GM19238 (cell line): Measurements from ENCODE around the gene ZNF76.

Experiments
- DNase-seq: peaks from one replicate; pipeline ENCODE4 v3.0.0; 2011; ENCODE audit warnings: low spot score; ENCODE audit not compliant: insufficient read length

The ZNF76 gene

GRCh38 chr6:35236223-35236622, 23.3 kb upstream of the ZNF76 start:
- no peak for DNase-seq

DNA sequence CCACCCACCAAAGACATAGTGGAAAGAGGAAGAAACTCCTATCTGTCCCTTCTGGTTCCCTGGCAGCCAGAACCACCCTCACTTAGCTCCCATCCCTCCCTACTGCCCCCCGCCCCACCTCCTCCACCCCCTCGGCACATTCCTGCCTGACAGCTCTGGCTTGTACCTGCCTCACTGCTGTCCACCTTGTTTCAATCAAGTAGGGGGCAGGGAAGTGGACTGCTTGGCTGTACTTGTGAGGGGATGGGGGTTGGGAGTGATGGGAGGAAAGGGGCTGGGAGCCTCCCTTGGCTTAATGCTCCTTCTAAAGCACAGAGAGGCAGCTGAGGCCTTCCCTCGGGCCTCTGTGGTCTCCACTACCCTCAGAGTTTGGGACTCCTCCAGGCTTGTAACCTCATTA, 22.1 kb upstream of the ZNF76 start:
- DNase-seq: no peak

DNA sequence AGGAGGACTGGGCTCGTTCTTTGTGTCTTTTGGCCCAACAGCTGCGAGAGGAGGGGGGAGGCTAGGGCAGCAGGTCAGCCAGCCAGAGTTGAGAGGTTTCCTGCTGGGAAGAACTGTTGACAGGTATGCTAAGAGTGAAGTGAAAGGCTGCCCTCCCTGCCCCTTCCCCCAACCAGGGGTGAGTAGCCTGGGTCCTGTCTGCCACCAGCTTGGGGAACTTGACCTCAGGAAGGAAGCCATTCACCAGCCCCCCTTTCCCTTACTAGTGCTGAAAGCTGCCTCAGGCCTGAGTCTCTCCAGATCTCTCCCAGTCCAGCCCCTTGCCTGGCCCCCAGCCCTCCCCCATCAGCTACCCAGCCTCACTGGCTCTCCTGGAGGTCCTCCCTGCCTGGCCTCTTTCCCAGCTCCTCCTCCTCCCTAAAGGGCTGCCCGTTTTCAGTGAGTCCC, 20.7 kb upstream of the ZNF76 start:
- DNase-seq: no peak

DNA sequence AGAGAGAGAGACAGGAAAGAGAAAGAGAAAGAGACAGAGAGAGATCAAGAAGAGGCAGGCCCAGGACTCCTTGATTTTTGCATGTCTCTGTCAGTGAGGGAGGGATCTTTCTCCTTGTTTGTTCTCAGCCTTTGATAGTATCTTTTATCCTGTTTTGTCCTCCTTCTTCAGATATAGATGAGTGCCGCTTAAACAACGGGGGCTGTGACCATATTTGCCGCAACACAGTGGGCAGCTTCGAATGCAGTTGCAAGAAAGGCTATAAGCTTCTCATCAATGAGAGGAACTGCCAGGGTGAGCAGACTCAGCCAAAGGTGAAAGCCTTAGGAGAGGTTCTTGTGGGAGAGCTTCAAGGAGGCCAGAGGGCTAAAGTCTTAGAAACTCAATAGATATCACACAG, 20.0 kb upstream of the ZNF76 start:
- no peak for DNase-seq

DNA sequence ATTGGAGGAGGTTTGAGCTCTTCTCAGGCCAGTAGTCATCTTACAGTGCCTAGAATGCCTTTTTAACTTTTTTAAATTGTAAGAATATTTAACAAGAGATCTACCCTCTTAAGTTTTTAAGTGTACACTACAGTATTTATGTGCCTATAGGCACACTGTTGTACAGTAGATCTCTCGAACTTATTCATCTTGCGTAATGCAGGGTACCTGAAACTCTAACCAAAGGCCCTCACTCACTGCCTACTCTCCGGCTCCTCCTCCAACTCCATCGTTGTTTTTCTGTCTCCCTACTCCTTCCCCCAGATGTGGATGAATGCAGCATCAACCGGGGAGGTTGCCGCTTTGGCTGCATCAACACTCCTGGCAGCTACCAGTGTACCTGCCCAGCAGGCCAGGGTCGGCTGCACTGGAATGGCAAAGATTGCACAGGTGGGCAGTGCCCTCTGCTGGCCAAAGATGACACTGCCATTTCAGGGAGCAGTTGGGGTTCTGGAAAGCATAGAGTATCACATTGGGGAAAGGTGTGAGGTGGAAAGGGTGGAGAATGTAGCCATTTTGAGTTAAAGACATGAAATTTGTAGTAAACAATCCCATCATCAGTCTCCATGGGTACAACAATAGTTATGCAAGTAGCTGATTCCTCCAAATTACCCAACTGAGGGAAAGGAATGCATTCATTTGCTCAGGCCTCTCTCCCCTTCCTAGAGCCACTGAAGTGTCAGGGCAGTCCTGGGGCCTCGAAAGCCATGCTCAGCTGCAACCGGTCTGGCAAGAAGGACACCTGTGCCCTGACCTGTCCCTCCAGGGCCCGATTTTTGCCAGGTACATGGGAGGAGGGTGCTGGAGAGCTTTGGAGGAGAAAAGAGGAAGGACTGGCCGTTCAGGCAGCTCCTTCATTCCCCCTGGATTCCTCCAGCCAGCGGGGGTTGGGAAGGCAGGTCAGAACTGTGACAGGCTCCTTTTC, 18.4 kb upstream of the ZNF76 start:
- DNase-seq: peak; percentile 76

DNA sequence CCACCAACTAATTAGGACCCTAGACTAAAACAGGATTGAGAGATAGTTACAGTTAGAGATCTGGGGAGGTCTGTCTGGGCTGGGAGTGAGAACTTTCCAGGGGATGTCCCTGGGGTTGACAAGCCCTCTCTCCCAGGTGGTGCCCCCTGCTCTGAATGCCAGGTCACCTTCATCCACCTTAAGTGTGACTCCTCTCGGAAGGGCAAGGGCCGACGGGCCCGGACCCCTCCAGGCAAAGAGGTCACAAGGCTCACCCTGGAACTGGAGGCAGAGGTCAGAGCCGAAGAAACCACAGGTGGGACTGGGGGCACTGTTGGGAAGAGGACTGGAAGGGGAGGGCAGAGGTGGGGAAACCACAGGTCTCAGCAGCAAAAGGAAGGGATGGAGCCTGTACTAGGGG, 17.0 kb upstream of the ZNF76 start:
- DNase-seq: no peak

GRCh38 chr6:35242906-35243305, 16.6 kb upstream of the ZNF76 start:
- no peak for DNase-seq

DNA sequence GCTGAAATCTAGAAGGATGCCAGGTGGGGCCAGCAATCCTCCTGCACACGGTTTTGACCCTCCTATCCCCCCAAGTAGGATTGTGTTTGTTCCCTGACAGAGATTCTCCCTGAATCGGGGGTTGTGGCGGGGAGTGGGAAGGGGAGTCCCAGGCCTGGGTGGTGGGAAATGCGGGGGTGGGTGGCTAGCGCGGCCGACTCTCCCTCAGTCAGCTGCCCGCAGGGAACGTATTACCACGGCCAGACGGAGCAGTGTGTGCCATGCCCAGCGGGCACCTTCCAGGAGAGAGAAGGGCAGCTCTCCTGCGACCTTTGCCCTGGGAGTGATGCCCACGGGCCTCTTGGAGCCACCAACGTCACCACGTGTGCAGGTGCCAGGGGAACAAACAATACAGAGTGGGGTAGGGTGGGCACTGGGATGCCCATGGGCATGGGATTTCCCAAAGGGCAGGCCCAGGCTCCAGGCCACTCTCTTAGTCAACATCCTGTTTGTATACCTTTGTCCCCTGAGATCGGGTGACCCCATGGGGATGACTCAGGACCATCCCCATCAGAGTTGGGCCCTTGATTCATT, 16.1 kb upstream of the ZNF76 start:
- DNase-seq: no peak

GRCh38 chr6:35244551-35244950, 15.0 kb upstream of the ZNF76 start:
- DNase-seq: no peak

DNA sequence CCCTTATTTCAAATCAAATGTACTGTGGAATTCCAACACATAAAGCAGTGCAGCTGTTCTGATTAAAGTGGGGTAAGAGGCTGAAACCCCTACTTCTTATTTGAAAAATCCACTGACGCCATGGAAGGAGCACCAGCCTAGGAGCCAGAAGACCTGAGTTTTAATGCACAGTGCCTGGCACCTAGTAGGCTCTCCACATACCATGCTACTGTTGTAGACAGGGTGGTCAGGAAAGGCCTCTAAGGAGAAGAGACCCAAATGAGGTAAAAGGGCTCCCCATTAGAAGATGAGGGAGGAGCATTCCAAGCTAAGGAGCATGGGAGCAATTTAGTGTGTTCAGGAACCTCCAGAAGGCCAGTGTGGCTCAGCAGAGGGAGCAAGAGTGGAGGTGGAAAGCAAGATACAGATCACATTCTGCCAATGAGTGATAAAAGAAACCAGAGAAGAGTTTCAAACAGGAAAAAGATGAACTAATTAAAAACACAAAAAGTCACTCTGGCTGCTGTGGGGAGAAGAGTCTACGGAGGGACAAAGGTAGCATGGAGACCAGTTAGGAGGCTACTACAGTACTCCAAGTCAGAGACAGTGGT, 11.8 kb upstream of the ZNF76 start:
- peak; percentile 35 for DNase-seq

DNA sequence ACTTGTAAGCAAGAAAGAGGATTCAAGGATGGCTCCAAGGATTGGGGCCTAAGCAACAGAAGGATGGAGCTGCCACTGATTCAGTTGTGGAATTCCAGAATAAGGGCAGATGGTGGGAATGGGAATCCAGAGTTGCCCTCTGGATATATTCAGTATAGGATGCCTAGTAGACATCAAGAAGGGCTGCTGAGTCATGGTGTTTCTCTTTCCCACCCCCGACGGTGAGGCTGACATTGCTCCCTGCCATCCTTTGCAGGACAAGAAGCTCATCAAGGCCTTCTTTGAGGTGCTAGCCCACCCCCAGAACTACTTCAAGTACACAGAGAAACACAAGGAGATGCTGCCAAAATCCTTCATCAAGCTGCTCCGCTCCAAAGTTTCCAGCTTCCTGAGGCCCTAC, 11.2 kb upstream of the ZNF76 start:
- no peak for DNase-seq

DNA sequence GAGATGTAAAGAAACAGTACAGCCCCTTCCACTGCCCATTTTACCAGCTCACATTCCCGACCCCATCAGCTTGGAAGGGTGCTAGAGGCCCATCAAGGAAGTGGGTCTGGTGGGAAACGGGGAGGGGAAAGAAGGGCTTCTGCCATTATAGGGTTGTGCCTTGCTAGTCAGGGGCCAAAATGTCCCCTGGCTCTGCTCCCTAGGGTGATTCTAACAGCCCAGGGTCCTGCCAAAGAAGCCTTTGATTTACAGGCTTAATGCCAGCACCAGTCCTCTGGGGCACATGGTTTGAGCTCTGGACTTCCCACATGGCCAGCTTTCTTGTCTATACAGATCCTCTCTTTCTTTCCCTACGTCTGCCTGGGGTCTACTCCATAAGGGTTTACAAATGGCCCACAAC, 10.6 kb upstream of the ZNF76 start:
- DNase-seq: no peak

DNA sequence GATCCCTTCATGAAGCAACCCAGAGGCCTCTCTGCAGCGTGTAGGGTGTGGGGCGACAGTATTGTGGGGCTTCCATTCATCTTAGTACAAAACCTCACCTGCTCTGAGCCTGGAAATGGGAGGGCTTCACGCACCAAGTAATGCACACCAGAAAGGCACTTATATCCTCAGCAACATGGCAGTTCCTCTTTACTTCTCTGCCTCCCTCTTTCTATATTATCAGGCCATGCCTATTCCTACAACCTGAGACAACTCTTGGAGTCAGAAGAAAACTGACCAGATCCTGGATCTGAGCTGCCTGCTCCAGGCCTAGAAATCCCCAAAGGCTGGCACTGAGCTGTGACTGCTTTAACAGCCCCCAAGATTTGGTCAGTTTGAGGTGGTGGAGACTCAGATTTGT, 7.6 kb upstream of the ZNF76 start:
- no peak for DNase-seq

DNA sequence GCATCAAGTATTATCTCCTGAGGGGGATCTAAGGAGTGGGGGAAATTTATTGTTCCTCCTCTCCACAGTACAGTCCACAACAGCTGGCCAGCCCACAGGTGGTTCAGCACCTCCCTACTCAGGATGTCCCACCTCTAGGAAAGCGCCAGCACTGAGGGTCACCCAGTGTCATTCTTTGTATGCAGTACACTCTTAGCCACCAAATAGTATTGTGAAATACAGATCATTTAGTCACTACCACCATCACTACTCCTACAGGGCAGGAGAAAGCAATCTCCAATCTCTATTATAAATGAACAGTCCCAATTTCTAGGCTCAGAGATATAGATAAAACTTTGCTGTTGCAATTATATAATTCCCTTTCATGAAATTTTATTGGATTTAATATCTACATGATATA, 6.3 kb upstream of the ZNF76 start:
- no peak for DNase-seq

DNA sequence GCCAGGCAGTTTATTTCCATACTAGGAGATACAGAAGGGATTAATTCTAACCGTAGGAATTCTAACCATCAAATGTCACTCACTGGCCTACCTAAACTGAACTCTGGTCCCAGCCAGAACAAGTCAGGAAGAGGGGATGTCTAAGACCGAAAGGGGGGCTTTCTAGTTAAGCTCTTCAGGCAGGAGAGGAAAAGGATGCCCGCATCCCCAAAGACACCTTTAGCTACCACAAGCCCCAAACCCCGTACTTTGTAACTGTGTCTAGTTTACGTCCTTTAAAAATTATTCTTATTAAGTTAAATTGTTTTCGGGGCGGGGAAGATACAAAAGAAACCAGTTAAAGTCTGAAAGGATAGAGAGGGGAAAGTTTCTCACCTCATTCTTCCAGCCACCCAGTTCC, 1.2 kb upstream of the ZNF76 start:
- no peak for DNase-seq

- no peak for DNase-seq
Observed at GRCh38 chr6:35258858-35259193, 709 bp upstream of the ZNF76 start.

- peak; percentile 62 for DNase-seq
Observed at GRCh38 chr6:35259948-35260590, 534 bp downstream of the ZNF76 start.

GRCh38 chr6:35260591-35261570, 1.3 kb downstream of the ZNF76 start:
- no peak for DNase-seq

DNA sequence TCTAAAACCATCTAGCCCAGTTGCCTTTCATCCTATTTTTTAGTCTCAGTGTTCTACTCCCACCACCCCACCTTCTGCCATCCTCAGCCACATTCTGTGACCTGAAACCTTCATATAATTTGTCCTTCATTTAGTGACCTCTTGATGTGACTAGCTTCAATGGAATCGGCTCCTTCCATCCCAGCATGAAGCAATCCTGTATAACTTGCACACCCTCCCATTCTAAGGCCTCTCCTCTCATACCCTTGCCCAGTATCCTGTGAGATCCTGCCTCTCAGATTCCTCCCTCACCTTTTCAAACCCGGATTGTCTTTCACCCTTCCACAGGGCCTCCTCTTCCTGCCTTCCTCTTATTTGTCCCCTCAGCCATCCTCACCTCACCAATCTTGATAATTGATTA, 3.1 kb downstream of the ZNF76 start:
- DNase-seq: no peak

GRCh38 chr6:35264550-35265274, 5.2 kb downstream of the ZNF76 start:
- no peak for DNase-seq
